HG03095 (cell line): Measurements from ENCODE around the gene SUN1.
A peak's percentile ranks its signal among the peaks of the same experiment; 100 is the strongest.

Experiments used
- ATAC-seq: cut with Tn5 transposase; IDR thresholded peaks from one replicate; pipeline ENCODE4 v1.9.1; 2021; ENCODE audit warnings: moderate library complexity; ENCODE audit not compliant: unreplicated experiment

The SUN1 gene

GRCh38 chr7:901388-902154, 69.3 kb downstream of the SUN1 start:
- no peak for ATAC-seq

- ATAC-seq, result no peak
These were observed 70.7 kb downstream of the SUN1 start for GRCh38 chr7:902996-903395.

GRCh38 chr7:903921-904755, 71.9 kb downstream of the SUN1 start:
- ATAC-seq, result no peak

- no peak for ATAC-seq
These were observed 72.6 kb downstream of the SUN1 start for GRCh38 chr7:904847-905246.

- ATAC-seq, result no peak
These were observed 74.5 kb downstream of the SUN1 start for GRCh38 chr7:906776-907157.

GRCh38 chr7:907158-907980, 75.1 kb downstream of the SUN1 start:
- ATAC-seq, result no peak

- ATAC-seq, result no peak
These were observed 75.9 kb downstream of the SUN1 start for GRCh38 chr7:908159-908581.

- ATAC-seq, result peak; percentile 64
These were observed 76.5 kb downstream of the SUN1 start for GRCh38 chr7:908591-909357.

- no peak for ATAC-seq
These were observed 77.4 kb downstream of the SUN1 start for GRCh38 chr7:909358-910329.

GRCh38 chr7:910441-910861, 78.2 kb downstream of the SUN1 start:
- no peak for ATAC-seq

- no peak for ATAC-seq
These were observed 78.7 kb downstream of the SUN1 start for GRCh38 chr7:910931-911431.

GRCh38 chr7:911791-912480, 79.7 kb downstream of the SUN1 start:
- no peak for ATAC-seq

GRCh38 chr7:913736-914520, 81.7 kb downstream of the SUN1 start:
- no peak for ATAC-seq

- no peak for ATAC-seq
These were observed 82.4 kb downstream of the SUN1 start for GRCh38 chr7:914521-915194.

GRCh38 chr7:915291-916218, 83.3 kb downstream of the SUN1 start:
- no peak for ATAC-seq

- ATAC-seq, result no peak
These were observed 84.1 kb downstream of the SUN1 start for GRCh38 chr7:916291-916941.
